H1 (cell line): ENCODE data around the gene ACRBP. TPM values are rescaled to one million over a fixed set of nuclear protein-coding genes. Genes with fewer than 3 reads are reported as not detected.

Experiments used
- CHD7 ChIP-seq: fragments of 300-600 bp; sonication (generic); IDR thresholded peaks from 2 replicates; pipeline ENCODE4 v1.7.1; 2012; ENCODE audit warnings: low read length, moderate library complexity, mild to moderate bottlenecking, inconsistent platforms; ENCODE audit not compliant: insufficient replicate concordance
- polyA plus RNA-seq, 7 experiments: library from polyadenylated mRNA; depleted of rRNA in 3 of 7; stranded (reverse) in 5 of 7; unstranded in 2 of 7; fragments of >200 nt in 5 of 7; fragments of 200-250 nt in 2 of 7; gene quantifications; 1 replicate in 5 of 7; 2 replicates in 1 of 7; 4 replicates in 1 of 7; pipeline versions ENCODE4 v1.2.1 to v1.2.3, GENCODE V29; 2011 to 2013; ENCODE audit warnings: missing spikeins in 2 of 7, mixed read lengths in 2 of 7
- total RNA-seq: library from RNA; stranded (reverse); fragmentation: NEBNext Ultra II Directional; extraction: Animal tissue kit (Norgen Biotek cat#: 25700); gene quantifications from 2 replicates; pipeline ENCODE4 v1.2.1, GENCODE V29; 2021

The ACRBP gene
- total and polyA plus RNA-seq, 2 of the 8 experiments (the other 6 are each of a cell fraction or from before 2014, with no cell fraction given): 0.80 to 5.2 TPM

GRCh38 chr12:6613015-6613775 lies 34.0 kb downstream of the ACRBP start (continued):
- no peak for TF ChIP-seq CHD7
- TF ChIP-seq, all 59 proteins: peak for 3
